Prostate gland (tissue), 2 donors: ENCODE data around the gene ACYP1. TPM values are rescaled to one million over a fixed set of nuclear protein-coding genes. Genes with fewer than 3 reads are reported as not detected.

Experiments
- DNase-seq: peaks from one replicate; pipeline ENCODE4 v3.0.0-alpha.2; 2019; ENCODE audit warnings: low spot score
- H3K27ac ChIP-seq, 2 donors: fragments of 200-600 bp; sonication (generic); 2 replicates each; pipeline ENCODE4 v1.5.1; 2017 to 2019
- H3K27me3 ChIP-seq: fragments of 200-600 bp; sonication (generic); replicated peaks from 2 replicates; pipeline ENCODE4 v1.5.1; 2019; ENCODE audit not compliant: insufficient read depth
- H3K36me3 ChIP-seq, 2 donors: fragments of 200-600 bp; sonication (generic); 1 replicate in 1 of 2; 2 replicates in 1 of 2; pipeline versions ENCODE4 v1.5.1 to v1.8.1; 2017 to 2019
- H3K4me1 ChIP-seq: fragments of 200-600 bp; sonication (generic); replicated peaks from 2 replicates; pipeline ENCODE4 v1.5.1; 2019
- H3K4me3 ChIP-seq, 2 donors: fragments of 200-600 bp; sonication (generic); 2 replicates each; pipeline ENCODE4 v1.5.1; 2017 to 2019
- H3K9me3 ChIP-seq: fragments of 200-600 bp; sonication (generic); 2 replicates; pipeline ENCODE4 v1.5.1; 2017
- POLR2A ChIP-seq: fragments of 450-650 bp; IDR thresholded peaks from one replicate; pipeline ENCODE4 v1.6.1; 2016; ENCODE audit warnings: antibody characterized with exemption, mild to moderate bottlenecking
- POLR2AphosphoS5 ChIP-seq: sonication (generic); formaldehyde crosslinking; IDR thresholded peaks from one replicate; pipeline ENCODE4 v1.6.1; 2017; ENCODE audit warnings: antibody characterized with exemption
- WGBS: methylation state at CpG from one replicate; pipeline ENCODE4 v1.1.5; 2018; 5-methylcytosine and 5-hydroxymethylcytosine counted together
- intact Hi-C: fragments of 100-400 bp; cut with DNase I; formaldehyde crosslinking; loops from one replicate; pipeline ENCODE4 v1.14.2; 2022
- total RNA-seq, 2 donors: library from RNA; depleted of rRNA; stranded (reverse); fragments of >200 nt; gene quantifications; one replicate each; pipeline ENCODE4 v1.1.0, GENCODE V29; 2016
- TF ChIP-seq, protein P1 (sequence below), 4 experiments: fragments of 200-600 bp in 2 of 4; fragments of 450-650 bp in 2 of 4; sonication (generic) in 2 of 4; IDR thresholded peaks; 1 replicate in 3 of 4; 2 replicates in 1 of 4; pipeline ENCODE4 v1.5.1; 2016 to 2019; ENCODE audit warnings: antibody characterized with exemption in 4 of 4, mild to moderate bottlenecking in 2 of 4, moderate library complexity in 2 of 4

ACYP1 gene
- total RNA-seq, 2 donors from 2014 or later, result 11.2 to 14.3 TPM

- H3K4me3 ChIP-seq, result no peak overlapping the region
- H3K27me3 ChIP-seq, result no peaks in the 10 kb centered on the region
- no peak overlapping the region for H3K27ac ChIP-seq
- TF ChIP-seq, protein P1, sequence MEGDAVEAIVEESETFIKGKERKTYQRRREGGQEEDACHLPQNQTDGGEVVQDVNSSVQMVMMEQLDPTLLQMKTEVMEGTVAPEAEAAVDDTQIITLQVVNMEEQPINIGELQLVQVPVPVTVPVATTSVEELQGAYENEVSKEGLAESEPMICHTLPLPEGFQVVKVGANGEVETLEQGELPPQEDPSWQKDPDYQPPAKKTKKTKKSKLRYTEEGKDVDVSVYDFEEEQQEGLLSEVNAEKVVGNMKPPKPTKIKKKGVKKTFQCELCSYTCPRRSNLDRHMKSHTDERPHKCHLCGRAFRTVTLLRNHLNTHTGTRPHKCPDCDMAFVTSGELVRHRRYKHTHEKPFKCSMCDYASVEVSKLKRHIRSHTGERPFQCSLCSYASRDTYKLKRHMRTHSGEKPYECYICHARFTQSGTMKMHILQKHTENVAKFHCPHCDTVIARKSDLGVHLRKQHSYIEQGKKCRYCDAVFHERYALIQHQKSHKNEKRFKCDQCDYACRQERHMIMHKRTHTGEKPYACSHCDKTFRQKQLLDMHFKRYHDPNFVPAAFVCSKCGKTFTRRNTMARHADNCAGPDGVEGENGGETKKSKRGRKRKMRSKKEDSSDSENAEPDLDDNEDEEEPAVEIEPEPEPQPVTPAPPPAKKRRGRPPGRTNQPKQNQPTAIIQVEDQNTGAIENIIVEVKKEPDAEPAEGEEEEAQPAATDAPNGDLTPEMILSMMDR (IDR thresholded peaks at IDR 0.05), result no peak
- TF ChIP-seq POLR2AphosphoS5 (no peak), POLR2A (no peak)
- no peak for DNase-seq
- 91% methylated on average over 8 of the region's 8 CpGs for WGBS
- H3K36me3 ChIP-seq, result peaks cover 3 to 6% of the 10 kb centered on the region in 2 donors
- no peaks in the 10 kb centered on the region for H3K4me1 ChIP-seq
- no peaks in the 10 kb centered on the region for H3K9me3 ChIP-seq
- intact Hi-C loops, result no loop called here
Measured at GRCh38 chr14:75091251-75091650, 27.4 kb upstream of the ACYP1 start.

DNA sequence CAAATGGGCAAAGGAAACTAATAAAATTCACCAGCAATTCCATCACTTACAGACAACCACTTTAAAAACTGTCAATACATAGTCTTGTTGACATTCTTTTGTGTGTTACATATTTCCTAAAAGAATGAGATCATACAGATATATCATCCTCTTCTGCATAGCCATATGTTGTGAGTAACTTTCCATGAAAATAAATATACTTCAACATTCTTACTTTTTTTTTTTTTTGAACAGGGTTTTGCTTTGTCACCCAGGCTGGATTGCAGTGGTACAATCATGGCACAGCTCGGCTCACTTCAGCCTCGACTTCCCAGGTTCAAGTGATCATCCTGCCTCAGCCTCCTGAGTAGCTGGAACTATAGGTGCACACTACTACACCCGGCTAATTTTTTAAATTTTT, 26.5 kb upstream of the ACYP1 start:
- TF ChIP-seq POLR2A (no peak), POLR2AphosphoS5 (no peak)
- TF ChIP-seq, protein P1 (IDR thresholded peaks at IDR 0.05), result no peak
- H3K4me1 ChIP-seq, result no peaks in the 10 kb centered on the region
- intact Hi-C loops, result no loop called here
- peaks cover 1 to 3% of the 10 kb centered on the region in 2 donors for H3K36me3 ChIP-seq
- H3K9me3 ChIP-seq, result no peaks in the 10 kb centered on the region
- H3K27me3 ChIP-seq, result no peaks in the 10 kb centered on the region
- H3K27ac ChIP-seq, result no peak overlapping the region
- WGBS, result 90% methylated on average over 3 of the region's 3 CpGs
- H3K4me3 ChIP-seq, result no peak overlapping the region
- DNase-seq, result no peak

- TF ChIP-seq, protein P1 (IDR thresholded peaks at IDR 0.05), result peak; percentile 30 to 77 (median 71)
- TF ChIP-seq POLR2A (no peak), POLR2AphosphoS5 (peak; percentile 26)
- intact Hi-C loops, result loop anchor here (2.0 to 5.0 kb wide), 3 partner anchors 142 to 226 kb away; no protein-coding TSS in a partner anchor
- H3K27ac ChIP-seq, result no peak overlapping the region
- no peaks in the 10 kb centered on the region for H3K9me3 ChIP-seq
- peak; percentile 52 for DNase-seq
- H3K4me3 ChIP-seq, result no peak overlapping the region
- no peaks in the 10 kb centered on the region for H3K27me3 ChIP-seq
- no peaks in the 10 kb centered on the region for H3K4me1 ChIP-seq
- peaks cover 0 to 5% of the 10 kb centered on the region in 2 donors for H3K36me3 ChIP-seq
- WGBS, result 68% methylated on average over 7 of the region's 7 CpGs
Measured at GRCh38 chr14:75088566-75089373, 24.9 kb upstream of the ACYP1 start.

- peaks cover 0 to 5% of the 10 kb centered on the region in 2 donors for H3K36me3 ChIP-seq
- 73% methylated on average over 2 of the region's 2 CpGs for WGBS
- H3K4me3 ChIP-seq, result no peak overlapping the region
- intact Hi-C loops, result loop anchor here (2.0 to 5.0 kb wide), 3 partner anchors 141 to 226 kb away; no protein-coding TSS in a partner anchor
- DNase-seq, result no peak
- no peak overlapping the region for H3K27ac ChIP-seq
- no peaks in the 10 kb centered on the region for H3K4me1 ChIP-seq
- TF ChIP-seq, protein P1 (IDR thresholded peaks at IDR 0.05), result no peak
- TF ChIP-seq POLR2A, result no peak
- TF ChIP-seq POLR2AphosphoS5, result no peak
- no peaks in the 10 kb centered on the region for H3K9me3 ChIP-seq
- H3K27me3 ChIP-seq, result no peaks in the 10 kb centered on the region
Measured at GRCh38 chr14:75088153-75088552, 24.3 kb upstream of the ACYP1 start.

DNA sequence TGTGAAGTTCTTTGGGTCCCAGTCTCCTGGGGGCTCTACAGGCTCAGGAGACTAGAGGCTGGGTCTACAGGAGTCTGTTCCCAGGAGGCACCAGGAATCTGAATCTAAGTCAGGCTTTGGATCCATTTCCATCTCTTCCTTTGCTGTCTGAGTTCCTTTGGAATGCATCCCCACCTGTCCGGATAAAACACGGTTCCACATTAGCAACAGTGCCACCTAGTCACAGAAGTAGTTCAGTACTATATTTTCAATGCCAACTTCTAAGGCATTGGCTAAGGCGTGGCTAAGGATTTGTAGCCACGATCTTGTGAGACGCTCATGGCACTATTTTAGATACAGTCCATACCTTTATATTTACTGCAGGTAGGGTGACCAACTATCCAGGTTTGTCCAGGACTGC, 20.7 kb upstream of the ACYP1 start:
- Histone ChIP-seq H3K27me3 (no peaks in the 10 kb centered on the region), H3K27ac (no peak overlapping the region), H3K9me3 (no peaks in the 10 kb centered on the region), H3K36me3 (peaks cover 0 to 5% of the 10 kb centered on the region in 2 donors), H3K4me3 (no peak overlapping the region), H3K4me1 (no peaks in the 10 kb centered on the region)
- DNase-seq, result peak; percentile 24
- WGBS, result 27% methylated on average over 5 of the region's 5 CpGs
- peak; percentile 27 for TF ChIP-seq POLR2AphosphoS5
- TF ChIP-seq, protein P1 (IDR thresholded peaks at IDR 0.05), result peak in 3 of 4 experiments; percentile 24 to 45 (median 43)
- no peak for TF ChIP-seq POLR2A
- intact Hi-C loops, result no loop called here
